Measurements from ENCODE around the gene IGDCC3.

IGDCC3 gene

DNA sequence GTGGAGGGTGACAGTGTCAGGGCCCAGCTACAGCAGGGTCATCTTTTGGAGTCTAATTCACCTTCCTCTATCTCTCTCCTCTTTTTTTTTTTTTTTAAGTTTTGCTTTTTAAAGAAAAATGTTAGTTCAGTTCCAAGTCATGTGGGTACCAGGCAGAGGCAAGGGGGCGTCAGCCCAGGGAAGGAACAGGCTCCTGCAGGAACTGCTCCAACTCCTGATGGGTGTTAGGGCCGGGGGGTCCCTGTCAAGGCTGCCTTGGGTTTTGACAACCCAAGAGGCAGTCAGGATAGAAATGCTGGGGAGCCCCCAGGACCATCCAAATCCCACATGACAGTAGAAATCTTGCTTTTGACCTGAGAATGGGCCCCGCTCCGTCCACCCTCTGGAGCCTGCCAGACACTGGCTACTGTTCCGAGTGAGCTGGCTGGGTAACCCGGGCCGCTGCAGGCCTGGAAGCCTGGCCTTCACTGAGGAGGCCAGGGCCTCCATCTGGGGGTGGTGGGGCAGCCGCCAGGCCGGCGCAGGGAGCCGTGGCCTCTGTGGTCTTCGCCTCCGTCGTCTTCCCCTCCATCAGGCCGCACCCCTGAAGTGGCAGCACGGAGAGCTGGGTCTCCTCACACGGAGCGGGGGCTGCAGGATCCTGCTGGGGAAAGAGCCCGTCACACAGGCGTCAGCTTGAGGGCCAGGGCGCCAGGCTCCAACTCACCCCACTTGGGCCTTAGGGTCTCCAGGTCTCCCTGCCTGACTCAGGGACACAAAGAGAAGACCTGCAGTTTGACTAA is 49.1 kb downstream of the IGDCC3 start:
- TF ChIP-seq, protein P1, sequence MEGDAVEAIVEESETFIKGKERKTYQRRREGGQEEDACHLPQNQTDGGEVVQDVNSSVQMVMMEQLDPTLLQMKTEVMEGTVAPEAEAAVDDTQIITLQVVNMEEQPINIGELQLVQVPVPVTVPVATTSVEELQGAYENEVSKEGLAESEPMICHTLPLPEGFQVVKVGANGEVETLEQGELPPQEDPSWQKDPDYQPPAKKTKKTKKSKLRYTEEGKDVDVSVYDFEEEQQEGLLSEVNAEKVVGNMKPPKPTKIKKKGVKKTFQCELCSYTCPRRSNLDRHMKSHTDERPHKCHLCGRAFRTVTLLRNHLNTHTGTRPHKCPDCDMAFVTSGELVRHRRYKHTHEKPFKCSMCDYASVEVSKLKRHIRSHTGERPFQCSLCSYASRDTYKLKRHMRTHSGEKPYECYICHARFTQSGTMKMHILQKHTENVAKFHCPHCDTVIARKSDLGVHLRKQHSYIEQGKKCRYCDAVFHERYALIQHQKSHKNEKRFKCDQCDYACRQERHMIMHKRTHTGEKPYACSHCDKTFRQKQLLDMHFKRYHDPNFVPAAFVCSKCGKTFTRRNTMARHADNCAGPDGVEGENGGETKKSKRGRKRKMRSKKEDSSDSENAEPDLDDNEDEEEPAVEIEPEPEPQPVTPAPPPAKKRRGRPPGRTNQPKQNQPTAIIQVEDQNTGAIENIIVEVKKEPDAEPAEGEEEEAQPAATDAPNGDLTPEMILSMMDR (IDR thresholded peaks at IDR 0.05; ENCODE audit: insufficient read depth, low read depth, low read length, missing control alignments), result no peak
- DNase-seq (ENCODE audit: low read depth), result no peak
- H3K4me3 ChIP-seq (ENCODE audit: low read length), result no peak overlapping the region

GRCh38 chr15:65327651-65328393 is 50.0 kb downstream of the IGDCC3 start:
- no peak overlapping the region for H3K4me3 ChIP-seq (ENCODE audit: low read length)
- no peak for DNase-seq (ENCODE audit: low read depth)
- TF ChIP-seq, protein P1 (IDR thresholded peaks at IDR 0.05; ENCODE audit: insufficient read depth, low read depth, low read length, missing control alignments), result no peak

DNA sequence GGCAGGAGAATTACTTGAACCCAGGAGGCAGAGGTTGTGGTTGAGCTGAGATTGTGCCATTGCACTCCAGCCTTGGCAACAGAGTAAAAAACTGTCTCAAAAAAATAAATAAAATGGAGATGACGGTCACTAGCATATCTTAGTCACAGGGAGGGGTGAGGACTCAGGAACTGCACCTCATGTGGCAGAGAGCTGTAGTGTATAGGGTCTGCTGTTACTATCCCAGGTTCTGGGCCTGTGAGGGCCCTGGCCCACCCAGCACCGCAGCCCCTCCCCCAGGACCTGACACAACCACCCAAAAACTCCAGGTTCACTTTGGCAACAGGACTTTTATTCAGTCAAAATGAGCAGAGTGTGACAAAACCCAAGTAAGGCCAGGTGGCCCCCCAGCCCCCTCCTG is 51.0 kb downstream of the IGDCC3 start:
- TF ChIP-seq, protein P1 (IDR thresholded peaks at IDR 0.05; ENCODE audit: insufficient read depth, low read depth, low read length, missing control alignments), result no peak

DNA sequence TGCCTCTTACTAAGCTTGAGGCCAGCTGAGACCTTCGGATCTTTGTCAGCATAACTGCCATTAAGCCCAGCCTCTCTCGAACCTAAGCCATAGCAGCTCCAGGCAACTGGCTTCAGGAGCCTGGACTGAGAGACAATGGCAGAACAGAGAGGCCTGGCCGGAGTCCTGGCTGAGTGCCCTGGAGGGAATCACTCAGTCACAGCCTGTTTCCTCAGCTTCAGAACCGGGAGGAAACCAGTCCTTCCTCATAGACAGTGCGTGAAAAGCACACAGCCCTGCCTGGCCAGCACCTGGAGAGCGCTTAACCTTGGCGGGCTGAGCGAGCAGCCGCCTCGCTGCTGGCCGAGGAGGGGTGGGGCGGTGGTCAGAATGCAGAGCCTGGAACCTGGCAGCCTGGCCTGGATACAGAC is 51.7 kb downstream of the IGDCC3 start:
- TF ChIP-seq, protein P1 (IDR thresholded peaks at IDR 0.05; ENCODE audit: insufficient read depth, low read depth, low read length, missing control alignments), result no peak
- H3K4me3 ChIP-seq (ENCODE audit: low read length), result no peak overlapping the region
- peak; percentile 31 for DNase-seq (ENCODE audit: low read depth)

More for the DNA sequence above, 51.0 kb downstream of the IGDCC3 start:
- no peak for DNase-seq (ENCODE audit: low read depth)
- no peak overlapping the region for H3K4me3 ChIP-seq (ENCODE audit: low read length)

DNA sequence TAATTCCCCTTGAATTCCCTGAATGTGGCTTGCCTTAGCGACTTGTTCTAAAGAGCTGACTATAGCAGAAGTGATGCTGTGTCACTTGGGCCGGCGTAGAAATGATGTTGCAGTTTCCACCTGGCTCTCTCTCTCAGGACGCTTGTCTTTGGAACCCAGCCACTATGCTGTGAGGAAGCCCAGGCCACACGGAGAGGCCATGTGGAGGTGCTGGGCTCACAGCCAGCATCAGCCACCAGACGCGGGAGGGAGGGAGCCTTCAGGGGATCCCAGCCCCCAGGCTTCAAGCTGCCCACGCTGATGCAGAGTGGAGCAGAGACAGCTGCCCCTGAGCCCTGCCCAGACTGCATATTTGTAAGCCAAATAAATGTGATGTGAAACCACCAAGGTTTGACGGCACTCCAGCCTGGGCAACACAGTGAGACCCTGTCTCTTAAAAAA is 54.7 kb downstream of the IGDCC3 start:
- DNase-seq (ENCODE audit: low read depth), result no peak
- TF ChIP-seq, protein P1 (IDR thresholded peaks at IDR 0.05; ENCODE audit: insufficient read depth, low read depth, low read length, missing control alignments), result no peak
- H3K4me3 ChIP-seq (ENCODE audit: low read length), result no peak overlapping the region

GRCh38 chr15:65318870-65319356 is 58.9 kb downstream of the IGDCC3 start:
- H3K4me3 ChIP-seq (ENCODE audit: low read length), result no peak overlapping the region
- TF ChIP-seq, protein P1 (IDR thresholded peaks at IDR 0.05; ENCODE audit: insufficient read depth, low read depth, low read length, missing control alignments), result peak; percentile 81
- DNase-seq (ENCODE audit: low read depth), result peak; percentile 82
